Osteocyte (in vitro differentiated cells): ENCODE measurements around the gene AP4E1. TPM values are rescaled to one million over a fixed set of nuclear protein-coding genes. Genes with fewer than 3 reads are reported as not detected.

ENCODE experiments used
- DNase-seq: peaks from one replicate; pipeline ENCODE4 v3.0.0; 2021; ENCODE audit warnings: mixed read lengths; ENCODE audit not compliant: unreplicated experiment; ENCODE audit errors: extremely low spot score
- H3K27ac Mint-ChIP-seq: one replicate; pipeline ENCODE4 v1.8.0; 2021; ENCODE audit warnings: mild to moderate bottlenecking, mixed read lengths; ENCODE audit not compliant: unreplicated experiment
- H3K27me3 Mint-ChIP-seq: one replicate; pipeline ENCODE4 v1.8.0; 2021; ENCODE audit warnings: mixed read lengths; ENCODE audit not compliant: unreplicated experiment
- H3K36me3 Mint-ChIP-seq: one replicate; pipeline ENCODE4 v1.8.0; 2021; ENCODE audit warnings: mixed read lengths; ENCODE audit not compliant: unreplicated experiment
- H3K4me1 Mint-ChIP-seq: one replicate; pipeline ENCODE4 v1.8.0; 2021; ENCODE audit warnings: mixed read lengths; ENCODE audit not compliant: unreplicated experiment
- H3K4me3 Mint-ChIP-seq: one replicate; pipeline ENCODE4 v1.8.0; 2021; ENCODE audit warnings: mild to moderate bottlenecking, moderate library complexity, mixed read lengths; ENCODE audit not compliant: unreplicated experiment
- H3K9me3 Mint-ChIP-seq: one replicate; pipeline ENCODE4 v1.8.0; 2021; ENCODE audit warnings: mixed read lengths; ENCODE audit not compliant: unreplicated experiment
- total RNA-seq: library from RNA; stranded (reverse); gene quantifications from 2 replicates; pipeline ENCODE4 v1.2.1, GENCODE V29; 2021
- TF ChIP-seq, protein P1 (sequence below): fragments of 200-600 bp; sonication (generic); IDR thresholded peaks from 2 replicates; pipeline ENCODE4 v1.5.0; 2021; ENCODE audit warnings: antibody characterized with exemption, mild to moderate bottlenecking, moderate library complexity

The AP4E1 gene
- total RNA-seq, 1 donor from 2014 or later: 12.3 TPM

DNA sequence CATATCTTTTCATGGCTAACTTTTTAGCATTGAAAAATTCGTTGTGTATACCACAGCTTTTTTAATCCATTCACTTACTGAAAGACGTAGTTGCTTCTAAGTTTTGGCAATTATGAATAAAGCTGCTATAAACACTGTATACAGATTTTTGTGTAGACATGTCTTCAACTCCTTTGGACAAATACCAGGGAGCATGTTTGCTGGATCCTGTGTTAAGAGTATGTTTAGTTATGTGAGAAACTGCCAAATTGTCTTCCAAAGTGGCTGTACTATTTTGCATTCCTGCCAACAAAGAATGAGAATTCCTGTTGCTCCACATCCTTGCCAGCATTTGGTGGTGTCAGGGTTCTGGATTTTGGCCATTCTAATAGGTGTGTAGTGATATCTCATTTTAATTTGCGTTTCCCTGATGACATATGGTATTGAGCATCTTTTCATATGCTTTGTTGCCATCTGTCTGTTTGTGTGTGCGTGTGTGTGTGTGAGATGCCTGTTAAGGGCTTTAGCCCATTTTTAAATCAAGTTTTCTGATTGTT, 98.7 kb downstream of the AP4E1 start:
- H3K4me1 Mint-ChIP-seq: no peaks in the 10 kb centered on the region
- no peak for DNase-seq
- TF ChIP-seq, protein P1, sequence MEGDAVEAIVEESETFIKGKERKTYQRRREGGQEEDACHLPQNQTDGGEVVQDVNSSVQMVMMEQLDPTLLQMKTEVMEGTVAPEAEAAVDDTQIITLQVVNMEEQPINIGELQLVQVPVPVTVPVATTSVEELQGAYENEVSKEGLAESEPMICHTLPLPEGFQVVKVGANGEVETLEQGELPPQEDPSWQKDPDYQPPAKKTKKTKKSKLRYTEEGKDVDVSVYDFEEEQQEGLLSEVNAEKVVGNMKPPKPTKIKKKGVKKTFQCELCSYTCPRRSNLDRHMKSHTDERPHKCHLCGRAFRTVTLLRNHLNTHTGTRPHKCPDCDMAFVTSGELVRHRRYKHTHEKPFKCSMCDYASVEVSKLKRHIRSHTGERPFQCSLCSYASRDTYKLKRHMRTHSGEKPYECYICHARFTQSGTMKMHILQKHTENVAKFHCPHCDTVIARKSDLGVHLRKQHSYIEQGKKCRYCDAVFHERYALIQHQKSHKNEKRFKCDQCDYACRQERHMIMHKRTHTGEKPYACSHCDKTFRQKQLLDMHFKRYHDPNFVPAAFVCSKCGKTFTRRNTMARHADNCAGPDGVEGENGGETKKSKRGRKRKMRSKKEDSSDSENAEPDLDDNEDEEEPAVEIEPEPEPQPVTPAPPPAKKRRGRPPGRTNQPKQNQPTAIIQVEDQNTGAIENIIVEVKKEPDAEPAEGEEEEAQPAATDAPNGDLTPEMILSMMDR: no peak
- H3K9me3 Mint-ChIP-seq: peaks cover 27% of the 10 kb centered on the region
- H3K27ac Mint-ChIP-seq: no peak overlapping the region
- no peaks in the 10 kb centered on the region for H3K27me3 Mint-ChIP-seq
- peaks cover 44% of the 10 kb centered on the region for H3K36me3 Mint-ChIP-seq
- no peak overlapping the region for H3K4me3 Mint-ChIP-seq

DNA sequence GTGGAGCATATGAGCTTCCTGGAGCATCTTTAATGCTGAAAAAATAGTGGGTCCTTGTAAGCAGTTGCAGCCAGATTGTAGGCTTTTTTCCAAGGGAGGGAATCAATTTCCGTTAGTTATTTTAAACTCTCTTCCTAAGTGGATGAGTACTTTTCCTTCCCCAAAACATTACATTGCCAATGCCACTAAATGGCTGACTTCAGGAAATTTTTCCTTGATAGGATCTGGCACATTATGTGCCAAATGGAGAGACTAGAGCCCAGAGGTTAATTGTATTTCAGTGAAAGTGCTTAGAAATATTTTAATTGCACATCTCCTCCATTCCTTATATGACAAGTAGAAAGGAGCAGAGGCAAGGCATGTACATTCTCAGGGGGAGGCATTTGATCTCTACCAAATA, 102.7 kb downstream of the AP4E1 start:
- no peak for DNase-seq
- TF ChIP-seq, protein P1: no peak
- Mint-ChIP-seq H3K4me1 (no peaks in the 10 kb centered on the region), H3K27me3 (no peaks in the 10 kb centered on the region), H3K27ac (no peak overlapping the region), H3K36me3 (peaks cover 43% of the 10 kb centered on the region), H3K9me3 (peaks cover 33% of the 10 kb centered on the region), H3K4me3 (no peak overlapping the region)

DNA sequence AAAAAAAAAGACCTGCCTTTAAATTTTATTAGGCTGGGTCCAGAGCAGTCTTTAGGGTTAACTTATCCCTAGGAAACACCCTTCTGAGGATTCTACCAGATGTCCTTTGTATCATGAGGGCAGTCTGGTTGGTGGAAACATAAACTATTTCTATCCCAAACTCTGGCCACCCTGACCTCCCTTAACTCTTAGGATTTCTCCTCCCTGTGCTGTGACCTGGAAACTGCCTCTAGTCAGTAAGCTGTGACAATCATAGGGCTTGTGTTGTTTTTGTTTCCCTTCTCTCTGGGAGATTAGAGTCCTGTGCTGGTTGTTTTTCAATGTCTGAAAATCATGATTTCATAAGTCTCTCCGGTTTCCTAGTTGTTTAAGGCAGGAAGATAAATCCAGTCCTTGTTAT, 108.1 kb downstream of the AP4E1 start:
- no peaks in the 10 kb centered on the region for H3K27me3 Mint-ChIP-seq
- no peak for DNase-seq
- H3K27ac Mint-ChIP-seq: no peak overlapping the region
- TF ChIP-seq, protein P1: no peak
- peaks cover 25% of the 10 kb centered on the region for H3K9me3 Mint-ChIP-seq
- no peaks in the 10 kb centered on the region for H3K4me1 Mint-ChIP-seq
- no peak overlapping the region for H3K4me3 Mint-ChIP-seq
- peaks cover 16% of the 10 kb centered on the region for H3K36me3 Mint-ChIP-seq

DNA sequence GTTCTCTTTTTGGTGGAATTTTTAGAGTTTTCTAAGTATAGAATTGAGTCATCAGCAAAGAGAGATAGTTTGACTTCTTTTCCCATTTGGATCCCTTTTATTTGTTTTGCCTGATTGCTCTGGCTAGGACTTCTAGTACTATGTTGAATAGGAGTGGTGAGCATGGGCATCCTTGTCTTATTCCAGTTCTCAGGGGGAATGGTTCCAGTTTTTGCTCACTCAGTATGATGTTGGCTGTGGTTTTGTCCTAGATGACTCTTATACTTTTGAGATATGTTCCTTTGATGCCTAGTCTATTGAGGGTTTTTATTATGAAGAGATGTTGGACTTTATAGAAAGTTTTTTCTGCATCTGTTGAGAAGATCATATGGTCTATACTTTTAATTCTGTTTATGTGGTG, 113.7 kb downstream of the AP4E1 start:
- H3K9me3 Mint-ChIP-seq: peaks cover 19% of the 10 kb centered on the region
- TF ChIP-seq, protein P1: no peak
- no peak overlapping the region for H3K27ac Mint-ChIP-seq
- no peak overlapping the region for H3K4me3 Mint-ChIP-seq
- H3K27me3 Mint-ChIP-seq: no peaks in the 10 kb centered on the region
- DNase-seq: no peak
- H3K4me1 Mint-ChIP-seq: no peaks in the 10 kb centered on the region
- H3K36me3 Mint-ChIP-seq: peaks cover 10% of the 10 kb centered on the region

DNA sequence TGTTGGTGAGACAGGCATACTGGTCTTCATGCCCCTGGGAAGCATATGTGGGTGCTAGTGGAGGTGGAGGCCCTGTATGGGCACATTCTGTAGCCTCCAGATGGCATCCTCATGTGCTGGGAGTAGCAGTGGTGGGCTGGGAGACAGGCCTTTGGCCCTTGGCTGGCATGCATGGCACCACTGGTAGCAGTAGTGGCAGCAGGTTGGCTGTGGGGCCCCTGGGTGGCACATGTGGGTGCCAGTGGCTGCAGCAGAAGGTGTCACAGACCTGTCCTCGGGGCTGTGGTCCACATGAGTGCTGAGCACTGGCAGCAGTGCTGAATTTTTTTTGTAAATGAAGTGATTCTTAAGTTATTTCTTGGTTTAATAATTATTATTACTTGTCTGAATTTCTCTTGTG, 115.0 kb downstream of the AP4E1 start:
- H3K27ac Mint-ChIP-seq: no peak overlapping the region
- DNase-seq: no peak
- TF ChIP-seq, protein P1: no peak
- H3K4me1 Mint-ChIP-seq: no peaks in the 10 kb centered on the region
- H3K36me3 Mint-ChIP-seq: peaks cover 12% of the 10 kb centered on the region
- H3K4me3 Mint-ChIP-seq: no peak overlapping the region
- peaks cover 21% of the 10 kb centered on the region for H3K9me3 Mint-ChIP-seq
- no peaks in the 10 kb centered on the region for H3K27me3 Mint-ChIP-seq
